IPS-20b (cell line): ENCODE measurements around the gene IMPA2.
"Not testable (repeated sequence)": the region's sequence is repeated elsewhere in the genome, so short reads cannot be mapped to it uniquely, and the experiment has no call there.

ENCODE experiments used
- H3K27ac ChIP-seq: one replicate; pipeline ENCODE4 v1.5.1; 2013; ENCODE audit warnings: low read length
- H3K27me3 ChIP-seq: 2 replicates; pipeline ENCODE4 v1.6.1; 2013; ENCODE audit warnings: mild to moderate bottlenecking, low read length, inconsistent platforms; ENCODE audit not compliant: insufficient read depth
- H3K36me3 ChIP-seq: 2 replicates; pipeline ENCODE4 v1.6.1; 2013; ENCODE audit warnings: low read depth, mild to moderate bottlenecking, inconsistent platforms, low read length, moderate library complexity; ENCODE audit not compliant: insufficient read depth
- H3K4me1 ChIP-seq: 2 replicates; pipeline ENCODE4 v1.6.1; 2013; ENCODE audit warnings: mild to moderate bottlenecking, control low read depth, inconsistent platforms, low read length, moderate library complexity; ENCODE audit not compliant: insufficient read depth
- H3K4me3 ChIP-seq: 2 replicates; pipeline ENCODE4 v1.5.1; 2013; ENCODE audit warnings: mild to moderate bottlenecking, low read length, inconsistent platforms
- H3K9ac ChIP-seq: 2 replicates; pipeline ENCODE4 v1.6.1; 2013; ENCODE audit warnings: low read depth, mild to moderate bottlenecking, inconsistent platforms, low read length, moderate library complexity
- H3K9me3 ChIP-seq: 2 replicates; pipeline ENCODE4 v1.6.1; 2013; ENCODE audit warnings: mild to moderate bottlenecking, low read depth, low read length, inconsistent platforms; ENCODE audit not compliant: insufficient read depth

The IMPA2 gene

DNA sequence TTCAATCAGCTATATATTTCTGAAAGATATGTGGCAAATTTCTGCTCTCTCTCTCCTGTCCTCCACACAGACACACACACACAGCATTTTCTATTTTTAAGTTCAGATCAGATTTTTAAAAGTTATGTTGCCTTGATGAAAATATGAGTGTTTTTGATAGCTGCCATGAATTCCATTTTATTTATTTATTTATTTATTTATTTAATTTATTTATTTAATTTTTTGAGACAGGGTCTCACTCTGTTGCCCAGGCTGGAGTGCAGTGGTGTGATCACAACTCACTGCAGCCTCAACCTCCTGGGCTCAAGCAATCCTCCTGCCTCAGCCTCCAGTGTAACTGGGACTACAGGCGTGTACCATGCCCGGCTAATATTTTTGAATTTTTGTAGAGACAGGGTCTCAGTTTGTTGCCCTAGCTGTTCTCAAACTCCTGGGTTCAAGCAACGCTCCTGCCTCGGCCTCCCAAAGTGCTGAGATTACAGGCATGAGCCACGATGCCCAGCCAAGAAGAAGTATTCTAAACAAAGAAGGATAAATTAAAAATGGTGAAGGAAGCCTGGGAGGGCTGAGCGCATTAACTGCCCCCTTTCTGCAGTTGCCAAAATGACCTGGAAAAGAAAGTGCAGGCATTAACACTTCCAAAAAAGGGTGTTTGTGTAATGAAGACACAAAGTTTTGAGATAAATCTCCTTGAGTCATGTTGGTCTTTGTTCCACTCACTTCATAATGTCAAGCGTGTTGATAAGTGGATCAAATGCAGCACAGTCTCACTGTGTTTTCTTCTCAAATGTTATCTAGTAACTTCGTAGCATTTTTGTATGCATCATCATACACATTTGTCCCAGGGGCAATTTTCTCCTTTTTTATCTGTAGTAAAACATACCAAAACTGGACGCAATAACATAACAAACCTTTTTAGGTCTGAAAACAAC lies 11.1 kb upstream of the IMPA2 start:
- Histone ChIP-seq H3K27ac (no peak overlapping the region), H3K9ac (no peak overlapping the region), H3K27me3 (no peaks in the 10 kb centered on the region), H3K4me1 (no peaks in the 10 kb centered on the region), H3K9me3 (no peaks in the 10 kb centered on the region), H3K36me3 (no peaks in the 10 kb centered on the region), H3K4me3 (no peak overlapping the region)

DNA sequence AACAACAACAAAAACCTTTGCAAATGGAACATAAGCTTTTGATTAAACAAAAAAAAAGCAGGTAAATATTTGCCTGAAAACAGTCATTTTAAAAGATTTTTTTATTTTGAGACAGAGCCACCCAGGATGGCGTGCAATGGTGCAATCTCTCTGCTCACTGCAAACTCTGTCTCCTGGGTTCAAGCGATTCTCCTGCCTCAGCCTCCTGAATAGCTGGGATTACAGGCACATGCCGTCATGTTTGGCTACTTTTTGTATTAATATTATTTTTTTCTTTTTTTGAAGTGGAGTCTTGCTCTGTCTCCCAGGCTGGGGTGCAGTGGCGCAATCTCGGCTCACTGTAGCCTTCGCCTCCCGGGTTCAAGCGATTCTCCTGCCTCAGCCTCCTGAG lies 10.5 kb upstream of the IMPA2 start:
- not testable (repeated sequence) for H3K4me1 ChIP-seq, H3K4me3 ChIP-seq

DNA sequence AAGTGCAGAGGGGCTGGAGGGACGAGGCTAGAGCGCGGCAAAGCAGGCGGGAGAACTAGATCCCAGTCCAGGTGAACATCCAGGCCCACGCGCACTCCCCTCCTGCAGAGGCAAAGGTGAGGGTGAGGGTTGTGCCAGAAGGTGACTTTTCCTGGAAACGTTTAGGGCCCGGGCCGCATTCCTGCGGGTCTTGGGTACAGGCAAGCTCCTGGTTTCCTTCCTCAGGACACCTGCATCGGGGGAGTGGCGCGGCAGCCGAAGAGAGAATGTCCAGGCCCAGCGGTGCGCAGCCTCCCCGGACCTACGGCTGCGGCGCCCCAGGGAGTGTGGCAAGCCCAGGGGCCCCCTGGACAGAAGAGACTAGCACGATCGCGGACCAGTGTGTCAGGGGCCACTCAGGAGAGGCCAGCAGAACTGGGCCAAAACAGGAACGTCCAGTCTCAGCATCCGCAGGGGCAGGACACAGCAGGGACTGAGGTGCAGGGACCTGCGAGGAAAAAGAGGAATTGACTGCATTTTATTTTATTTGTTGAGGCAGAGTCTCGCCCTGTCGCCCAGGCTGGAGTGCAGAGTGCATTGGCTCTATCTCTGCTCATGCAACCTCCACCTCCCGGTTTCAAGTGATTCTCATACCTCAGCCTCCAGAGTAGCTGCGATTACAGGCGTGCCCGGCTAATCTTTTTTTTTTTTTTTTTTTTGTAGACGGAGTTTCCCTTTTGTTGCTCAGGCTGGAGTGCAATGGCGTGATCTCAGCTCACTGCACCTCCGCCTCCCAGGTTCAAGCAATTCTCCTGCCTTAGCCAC lies 8.7 kb upstream of the IMPA2 start:
- Histone ChIP-seq H3K27me3 (no peaks in the 10 kb centered on the region), H3K9ac (no peak overlapping the region), H3K9me3 (no peaks in the 10 kb centered on the region), H3K27ac (no peak overlapping the region), H3K36me3 (no peaks in the 10 kb centered on the region), H3K4me1 (no peaks in the 10 kb centered on the region), H3K4me3 (no peak overlapping the region)

More for the DNA sequence above, 10.5 kb upstream of the IMPA2 start:
- not testable (repeated sequence) for H3K27me3 ChIP-seq, H3K36me3 ChIP-seq, H3K27ac ChIP-seq, H3K9me3 ChIP-seq, H3K9ac ChIP-seq

DNA sequence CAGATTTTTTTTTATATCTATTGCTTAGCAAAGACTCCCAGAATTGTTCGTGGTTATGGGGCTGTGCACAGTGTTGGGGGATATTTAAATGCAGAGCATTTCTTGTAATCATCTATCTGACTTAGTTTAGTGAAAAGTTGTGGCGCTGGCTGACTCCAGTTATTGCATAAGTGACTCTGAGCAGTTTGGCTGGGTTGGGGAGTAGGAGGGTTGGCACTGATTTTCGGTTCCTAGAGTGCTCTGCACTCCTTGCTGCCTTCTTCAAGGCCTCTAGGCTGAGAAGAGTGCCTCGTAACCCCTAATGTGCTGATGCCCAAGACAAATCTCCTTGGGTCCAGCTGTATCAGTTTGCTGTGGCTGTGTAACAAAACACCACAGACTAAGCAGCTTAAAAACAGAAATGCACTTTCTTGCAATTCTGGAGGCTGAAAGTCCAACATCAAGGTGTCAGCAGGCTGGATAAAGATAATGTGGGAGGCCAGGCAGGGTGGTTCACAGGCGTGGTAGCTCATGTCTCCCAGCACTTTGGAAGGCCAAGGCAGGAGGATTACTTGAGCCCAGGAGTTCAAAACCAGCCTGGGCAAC lies 6.5 kb upstream of the IMPA2 start:
- H3K9ac ChIP-seq, result no peak overlapping the region
- no peaks in the 10 kb centered on the region for H3K9me3 ChIP-seq
- H3K4me3 ChIP-seq, result no peak overlapping the region
- no peaks in the 10 kb centered on the region for H3K27me3 ChIP-seq
- no peak overlapping the region for H3K27ac ChIP-seq
- H3K4me1 ChIP-seq, result peaks cover under 1% of the 10 kb centered on the region; the same call in 1 of the 2 replicates
- no peaks in the 10 kb centered on the region for H3K36me3 ChIP-seq

DNA sequence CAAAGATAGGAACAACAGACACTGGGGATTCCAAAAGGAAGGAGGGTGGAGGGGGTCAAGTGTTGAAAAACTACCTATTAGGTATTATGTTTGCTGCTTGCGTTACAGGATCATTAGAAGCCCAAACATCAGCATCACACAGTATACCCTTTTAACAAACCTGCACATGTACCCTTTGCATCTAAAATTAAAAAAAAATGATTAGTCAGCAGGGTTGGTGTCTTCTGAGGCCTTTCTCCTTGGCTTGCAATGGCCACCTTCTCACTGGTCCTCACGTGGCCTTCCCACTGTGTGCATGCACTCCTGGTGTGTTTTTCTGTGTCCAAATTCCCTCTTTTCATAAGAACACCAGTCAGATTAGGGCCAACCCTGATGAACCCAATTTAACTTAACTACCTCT lies 5.6 kb upstream of the IMPA2 start:
- H3K36me3 ChIP-seq, result no peaks in the 10 kb centered on the region
- no peak overlapping the region for H3K9ac ChIP-seq
- peaks cover 3% of the 10 kb centered on the region; the same call in 1 of the 2 replicates for H3K4me1 ChIP-seq
- H3K27ac ChIP-seq, result no peak overlapping the region
- no peaks in the 10 kb centered on the region for H3K27me3 ChIP-seq
- no peaks in the 10 kb centered on the region for H3K9me3 ChIP-seq
- H3K4me3 ChIP-seq, result no peak overlapping the region

DNA sequence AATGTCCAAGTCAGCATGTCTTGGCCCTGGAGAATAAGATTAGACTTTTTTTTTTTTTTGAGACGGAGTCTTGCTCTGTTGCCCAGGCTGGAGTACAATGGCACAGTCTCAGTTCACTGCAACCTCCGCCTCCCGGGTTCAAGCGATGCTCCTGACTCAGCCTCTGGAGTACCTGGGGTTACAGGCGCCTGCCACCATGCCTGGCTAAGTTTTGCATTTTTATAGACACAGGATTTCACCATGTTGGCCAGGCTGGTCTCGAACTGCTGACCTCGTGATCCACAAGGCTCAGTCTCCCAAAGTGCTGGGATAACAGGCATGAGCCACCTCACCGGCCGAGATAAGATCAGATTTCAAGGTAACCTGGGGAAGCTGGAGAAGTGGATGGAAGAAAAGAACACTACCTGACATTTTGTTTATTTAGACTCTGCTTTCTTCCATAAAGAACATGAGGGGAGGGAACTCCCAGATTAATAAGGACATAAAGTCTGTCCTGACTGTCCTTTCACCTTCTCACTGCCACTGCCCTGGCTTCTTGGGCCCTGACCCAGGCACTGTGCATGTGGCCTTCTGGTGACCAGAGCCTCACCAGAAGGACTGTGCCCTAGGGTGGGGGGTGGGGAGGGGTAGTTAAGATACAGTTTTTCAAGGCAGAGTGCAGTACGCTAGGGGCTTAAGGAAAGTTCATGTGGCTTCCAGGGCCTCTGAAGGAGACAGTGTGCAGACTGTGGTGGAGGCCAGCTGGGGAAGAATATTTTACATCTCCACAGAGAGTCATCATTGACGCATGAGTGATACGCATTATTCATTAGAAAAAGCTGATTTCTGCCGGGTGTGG lies 4.8 kb upstream of the IMPA2 start:
- Histone ChIP-seq H3K4me3 (no peak overlapping the region), H3K27ac (no peak overlapping the region), H3K36me3 (no peaks in the 10 kb centered on the region), H3K9ac (no peak overlapping the region), H3K9me3 (no peaks in the 10 kb centered on the region), H3K4me1 (peaks cover 3% of the 10 kb centered on the region; the same call in 1 of the 2 replicates), H3K27me3 (no peaks in the 10 kb centered on the region)

DNA sequence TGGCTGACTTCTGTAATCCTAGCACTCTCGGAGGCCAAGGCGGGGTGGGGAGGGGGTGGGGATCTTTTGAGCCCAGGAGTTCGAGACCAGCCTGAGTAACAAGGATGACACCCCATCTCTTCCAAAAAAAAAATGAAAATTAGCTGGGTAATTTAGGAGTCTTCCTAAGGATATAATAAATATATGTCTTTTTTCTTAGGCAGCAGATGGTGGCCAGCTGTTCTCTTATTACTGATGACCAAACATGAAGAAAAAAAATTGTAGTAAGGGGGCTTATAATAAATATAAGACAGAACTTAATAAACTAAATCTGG lies 4.2 kb upstream of the IMPA2 start:
- H3K27ac ChIP-seq, result no peak overlapping the region
- peaks cover 3% of the 10 kb centered on the region; the same call in 1 of the 2 replicates for H3K4me1 ChIP-seq
- no peaks in the 10 kb centered on the region for H3K36me3 ChIP-seq
- H3K27me3 ChIP-seq, result no peaks in the 10 kb centered on the region
- no peaks in the 10 kb centered on the region for H3K9me3 ChIP-seq
- no peak overlapping the region for H3K9ac ChIP-seq
- H3K4me3 ChIP-seq, result no peak overlapping the region

DNA sequence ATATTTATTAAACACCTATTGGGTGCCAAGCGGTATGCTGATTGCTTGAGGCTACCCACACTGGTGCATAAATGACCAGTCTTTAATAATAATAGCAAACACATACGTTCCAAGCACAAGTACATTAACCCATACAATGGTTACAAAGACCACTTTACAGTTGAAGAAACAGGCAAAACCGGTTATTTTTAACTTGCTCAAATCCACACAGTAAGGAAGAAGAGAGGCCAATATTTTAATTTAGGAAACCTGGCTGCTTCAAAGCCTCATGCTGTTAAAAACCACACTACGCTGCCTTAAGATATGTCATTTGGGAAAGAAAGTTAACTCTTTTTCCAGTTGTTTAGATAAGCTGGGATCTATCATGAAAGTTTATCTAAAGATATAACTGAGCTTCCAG lies 2.4 kb upstream of the IMPA2 start:
- Histone ChIP-seq H3K4me3 (no peak overlapping the region), H3K27me3 (no peaks in the 10 kb centered on the region), H3K27ac (no peak overlapping the region), H3K9ac (no peak overlapping the region), H3K36me3 (0 out of 2 replicates have a peak, but pooled peaks cover 2% of the 10 kb centered on the region), H3K4me1 (peaks cover 13% of the 10 kb centered on the region; the same call in 1 of the 2 replicates), H3K9me3 (no peaks in the 10 kb centered on the region)

DNA sequence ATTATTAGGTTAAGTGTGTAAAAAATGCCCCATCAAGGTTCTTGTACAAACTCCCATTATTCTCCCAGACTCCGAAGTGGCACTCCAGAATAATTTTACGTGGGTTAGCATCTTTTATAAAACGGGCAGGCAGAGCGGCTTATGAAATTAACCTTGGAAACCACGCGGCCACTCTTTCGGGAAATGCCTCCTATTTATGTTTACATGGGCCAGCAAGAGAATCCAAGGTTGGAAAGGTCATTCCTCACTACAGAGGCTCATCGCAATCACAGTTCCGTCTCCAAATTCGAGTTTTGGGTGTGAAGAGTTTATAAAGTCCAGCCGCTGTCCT lies 1.2 kb upstream of the IMPA2 start:
- H3K4me1 ChIP-seq, result peaks cover 17% of the 10 kb centered on the region; the same call in 1 of the 2 replicates
- peak overlapping the region; percentile 61 for H3K27ac ChIP-seq

DNA sequence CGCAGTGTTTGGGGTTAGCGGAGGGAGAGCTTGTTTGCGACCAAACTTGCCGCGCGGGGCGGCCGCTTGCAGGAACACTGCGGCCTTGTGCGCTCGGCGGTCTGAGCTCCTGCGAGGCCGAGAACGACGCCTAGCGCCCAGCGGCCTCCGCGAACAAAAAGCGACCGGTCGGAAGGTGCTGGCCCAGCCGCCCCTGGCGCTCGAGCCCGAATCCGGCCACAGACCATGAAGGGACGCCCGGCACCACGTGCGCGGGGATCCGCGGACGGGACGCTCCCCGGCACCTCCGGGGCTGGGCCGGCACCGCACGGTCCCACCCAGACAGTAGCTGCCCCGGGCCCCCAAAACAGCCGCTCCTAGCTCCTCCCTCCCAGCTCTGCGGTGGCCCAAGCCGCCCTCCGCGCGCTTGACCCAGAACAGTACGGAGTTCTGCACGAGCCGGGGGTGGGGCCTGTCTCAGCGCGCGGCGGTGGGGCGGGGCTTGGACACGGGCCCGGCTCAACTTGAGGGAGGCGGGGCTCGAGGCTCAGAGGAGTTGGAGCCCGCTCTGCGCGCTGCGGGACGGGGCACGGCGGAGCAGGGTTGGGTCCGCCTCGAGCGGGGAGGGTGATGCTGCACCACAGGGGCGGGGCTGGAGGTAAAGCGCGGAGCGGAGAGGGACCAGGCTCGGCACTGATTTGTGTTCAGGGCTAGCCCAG lies 664 bp upstream of the IMPA2 start:
- H3K36me3 ChIP-seq, result 0 out of 2 replicates have a peak, but pooled peaks cover 11% of the 10 kb centered on the region
- peak overlapping the region; percentile 74 for H3K4me3 ChIP-seq
- no peaks in the 10 kb centered on the region for H3K9me3 ChIP-seq
- H3K9ac ChIP-seq, result peak overlapping the region; percentile 91
- H3K27me3 ChIP-seq, result no peaks in the 10 kb centered on the region
- H3K27ac ChIP-seq, result peak overlapping the region; percentile 61
- peaks cover 17% of the 10 kb centered on the region; the same call in 1 of the 2 replicates for H3K4me1 ChIP-seq

More for the DNA sequence above, 1.2 kb upstream of the IMPA2 start:
- H3K9ac ChIP-seq, result peak overlapping the region; percentile 91
- no peaks in the 10 kb centered on the region for H3K9me3 ChIP-seq
- no peaks in the 10 kb centered on the region for H3K27me3 ChIP-seq
- 0 out of 2 replicates have a peak, but pooled peaks cover 6% of the 10 kb centered on the region for H3K36me3 ChIP-seq
- H3K4me3 ChIP-seq, result peak overlapping the region; percentile 74
